Left cardiac atrium (tissue), 4 donors: ENCODE results near the gene FNDC3A. TPM values are rescaled to one million over a fixed set of nuclear protein-coding genes. Genes with fewer than 3 reads are reported as not detected.
A peak's percentile ranks its signal among the peaks of the same experiment; 100 is the strongest.
"Not testable (repeated sequence)": the region's sequence is repeated elsewhere in the genome, so short reads cannot be mapped to it uniquely, and the experiment has no call there.

Experiments used
- ATAC-seq, 2 donors: fragments of 200-7000 bp; cut with Tn5 transposase; one replicate each; pipeline ENCODE4 v1.9.1; 2020; ENCODE audit warnings: mild to moderate bottlenecking in 2 of 2, moderate library complexity in 2 of 2
- DNase-seq: peaks from one replicate; pipeline ENCODE4 v3.0.0-alpha.2; 2020
- intact Hi-C, 2 donors: fragments of 100-400 bp; cut with DNase I; formaldehyde crosslinking; loops; one replicate each; pipeline versions ENCODE4 v1.14.1 to v1.15.1; 2022 to 2023
- total RNA-seq, 2 donors: library from RNA; stranded (reverse); fragmentation: NEBNext Ultra II Directional; extraction: Animal tissue kit (Norgen Biotek cat#: 25700); gene quantifications; one replicate each; pipeline ENCODE4 v1.2.1, GENCODE V29; 2021
- donor health status: DM: no; HTN: yes; CAD: no.
- donor health status: DM: no; HTN: yes; CAD: no; lungs with severe emphysema.
- donor health status: DM: yes; HTN: yes; CAD: no.
- donor health status: Dilated cardiomyopathy.

Gene FNDC3A
- total RNA-seq, 2 donors from 2014 or later, result 22.0 to 35.8 TPM

- intact Hi-C loops, result no loop called here
- ATAC-seq (peak; percentile 88 to 91), DNase-seq (peak; percentile 90)
Observed at GRCh38 chr13:49110122-49110912, 134.6 kb downstream of the FNDC3A start.

- intact Hi-C loops, result no loop called here
- no peak for ATAC-seq
- no peak for DNase-seq
Observed at GRCh38 chr13:49110913-49111170, 135.1 kb downstream of the FNDC3A start.

GRCh38 chr13:49112782-49113525 is 137.2 kb downstream of the FNDC3A start:
- ATAC-seq (no peak), DNase-seq (no peak)
- intact Hi-C loops, result no loop called here

GRCh38 chr13:49113526-49114286 is 138.0 kb downstream of the FNDC3A start:
- intact Hi-C loops, result no loop called here
- no peak for ATAC-seq
- DNase-seq, result no peak

GRCh38 chr13:49116873-49117272 is 141.2 kb downstream of the FNDC3A start:
- intact Hi-C loops, result no loop called here
- DNase-seq, result no peak
- ATAC-seq, result no peak

GRCh38 chr13:49118455-49118854 is 142.7 kb downstream of the FNDC3A start:
- ATAC-seq, DNase-seq, intact Hi-C loops: not testable (repeated sequence)

GRCh38 chr13:49124693-49125304 is 149.1 kb downstream of the FNDC3A start:
- no peak for DNase-seq
- intact Hi-C loops, result no loop called here
- ATAC-seq, result no peak

GRCh38 chr13:49125964-49126524 is 150.3 kb downstream of the FNDC3A start:
- ATAC-seq (no peak), DNase-seq (no peak)
- intact Hi-C loops, result no loop called here

- intact Hi-C loops, result no loop called here
- DNase-seq (no peak), ATAC-seq (peak in 1 of 2 donors; percentile 15)
Observed at GRCh38 chr13:49132479-49133002, 156.8 kb downstream of the FNDC3A start.

- no peak for ATAC-seq
- no peak for DNase-seq
- intact Hi-C loops, result no loop called here
Observed at GRCh38 chr13:49134305-49134704, 158.6 kb downstream of the FNDC3A start.

- intact Hi-C loops, DNase-seq, ATAC-seq: not testable (repeated sequence)
Observed at GRCh38 chr13:49137138-49137643, 161.5 kb downstream of the FNDC3A start.

GRCh38 chr13:49140910-49141611 is 165.3 kb downstream of the FNDC3A start:
- intact Hi-C loops, result no loop called here
- DNase-seq (no peak), ATAC-seq (no peak)

- DNase-seq (no peak), ATAC-seq (peak; percentile 50 to 56)
- intact Hi-C loops, result no loop called here
Observed at GRCh38 chr13:49146950-49147355, 171.2 kb downstream of the FNDC3A start.

- intact Hi-C loops, result no loop called here
- ATAC-seq, result no peak
- no peak for DNase-seq
Observed at GRCh38 chr13:49148405-49148804, 172.7 kb downstream of the FNDC3A start.

- intact Hi-C loops, DNase-seq, ATAC-seq: not testable (repeated sequence)
Observed at GRCh38 chr13:49157955-49158584, 182.4 kb downstream of the FNDC3A start.

- DNase-seq, intact Hi-C loops, ATAC-seq: not testable (repeated sequence)
Observed at GRCh38 chr13:49163162-49163561, 187.4 kb downstream of the FNDC3A start.

- intact Hi-C loops, result no loop called here
- DNase-seq (no peak), ATAC-seq (no peak)
Observed at GRCh38 chr13:49164712-49165111, 189.0 kb downstream of the FNDC3A start.
